ENCODE measurements around the gene ETV6.
"Not testable (repeated sequence)": the region's sequence is repeated elsewhere in the genome, so short reads cannot be mapped to it uniquely, and the experiment has no call there.

The ETV6 gene

GRCh38 chr12:11649413-11650285, at the start of gene ETV6:
Gene ETV6, plus strand, starts transcription at chr12:11649674. Its CDS starts 454 bp downstream, at chr12:11650128.
- DNase-seq = peak; percentile 87

GRCh38 chr12:11600199-11600598, 49.3 kb upstream of the ETV6 start:
- DNase-seq = no peak

- no peak for DNase-seq
Measured at GRCh38 chr12:11601647-11602046, 47.8 kb upstream of the ETV6 start.

- no peak for DNase-seq
Measured at GRCh38 chr12:11607313-11608081, 42.0 kb upstream of the ETV6 start.

GRCh38 chr12:11609045-11609444, 40.4 kb upstream of the ETV6 start:
- DNase-seq = no peak

- DNase-seq = no peak
Measured at GRCh38 chr12:11615481-11615880, 34.0 kb upstream of the ETV6 start.

- DNase-seq = no peak
Measured at GRCh38 chr12:11618046-11618445, 31.4 kb upstream of the ETV6 start.

GRCh38 chr12:11621797-11622423, 27.6 kb upstream of the ETV6 start:
- no peak for DNase-seq

GRCh38 chr12:11622876-11623281, 26.6 kb upstream of the ETV6 start:
- DNase-seq = no peak

- DNase-seq = no peak
Measured at GRCh38 chr12:11623382-11623781, 26.1 kb upstream of the ETV6 start.

- no peak for DNase-seq
Measured at GRCh38 chr12:11624116-11624515, 25.4 kb upstream of the ETV6 start.

- not testable (repeated sequence) for DNase-seq
Measured at GRCh38 chr12:11627709-11628108, 21.8 kb upstream of the ETV6 start.

- DNase-seq = no peak
Measured at GRCh38 chr12:11628353-11628752, 21.1 kb upstream of the ETV6 start.

GRCh38 chr12:11630046-11630706, 19.3 kb upstream of the ETV6 start:
- no peak for DNase-seq

- DNase-seq = no peak
Measured at GRCh38 chr12:11631288-11631687, 18.2 kb upstream of the ETV6 start.

- not testable (repeated sequence) for DNase-seq
Measured at GRCh38 chr12:11631881-11632280, 17.6 kb upstream of the ETV6 start.

GRCh38 chr12:11633968-11634367, 15.5 kb upstream of the ETV6 start:
- DNase-seq = no peak

- no peak for DNase-seq
Measured at GRCh38 chr12:11635341-11635740, 14.1 kb upstream of the ETV6 start.

GRCh38 chr12:11638315-11638916, 11.1 kb upstream of the ETV6 start:
- DNase-seq = no peak

- DNase-seq = no peak
Measured at GRCh38 chr12:11639454-11639853, 10.0 kb upstream of the ETV6 start.

- DNase-seq = no peak
Measured at GRCh38 chr12:11641522-11641921, 8.0 kb upstream of the ETV6 start.

- no peak for DNase-seq
Measured at GRCh38 chr12:11642785-11643184, 6.7 kb upstream of the ETV6 start.

- DNase-seq = no peak
Measured at GRCh38 chr12:11645391-11645790, 4.1 kb upstream of the ETV6 start.

Measured in stimulated activated naive CD4-positive, alpha-beta T cell treated with Interleukin-2 at 50 U/mL for 16 hours (primary cell).